AG04450 (cell line): ENCODE results near the gene BCAR3. TPM values are rescaled to one million over a fixed set of nuclear protein-coding genes. Genes with fewer than 3 reads are reported as not detected.

Source experiments
- CTCF ChIA-PET: fragments of 300-600, 350-600 bp; formaldehyde crosslinking; extraction: SDS; loops from one replicate; lab custom pipeline; 2022; ENCODE audit warnings: antibody characterized with exemption, inconsistent platforms; lab: Charles Lee
- POLR2A ChIA-PET: fragments of 350-600 bp; formaldehyde crosslinking; extraction: SDS; loops from one replicate; lab custom pipeline; 2021; ENCODE audit warnings: antibody characterized with exemption, inconsistent platforms; lab: Yijun Ruan, JAX
- DNase-seq: peaks from one replicate; pipeline ENCODE4 v3.0.0-alpha.2; 2011; ENCODE audit warnings: low read depth, low spot score
- H3K27ac ChIP-seq: one replicate; pipeline ENCODE4 v1.5.1; 2012; ENCODE audit warnings: low read depth, low read length, control low read depth
- H3K27me3 ChIP-seq: one replicate; pipeline ENCODE4 v1.6.0; 2012; ENCODE audit warnings: low read length; ENCODE audit not compliant: control insufficient read depth, insufficient read depth
- H3K4me3 ChIP-seq: 2 replicates; pipeline ENCODE4 v1.5.1; 2011; ENCODE audit warnings: mild to moderate bottlenecking, low read depth, low read length, control low read depth
- H3K9me3 ChIP-seq: 2 replicates; pipeline ENCODE4 v1.5.1; 2012; ENCODE audit warnings: low read length; ENCODE audit not compliant: control insufficient read depth, insufficient read depth
- polyA plus RNA-seq: library from polyadenylated mRNA; depleted of rRNA; stranded (reverse); fragments of >200 nt; gene quantifications from 2 replicates; pipeline ENCODE4 v1.2.3, GENCODE V29; 2011
- TF ChIP-seq, protein P1 (sequence below): IDR thresholded peaks from 2 replicates; pipeline ENCODE4 v1.5.1; 2011; ENCODE audit warnings: low read depth, low read length, control low read depth, inconsistent platforms

The BCAR3 gene
- polyA plus RNA-seq, 1 experiment, result 20.6 TPM

DNA sequence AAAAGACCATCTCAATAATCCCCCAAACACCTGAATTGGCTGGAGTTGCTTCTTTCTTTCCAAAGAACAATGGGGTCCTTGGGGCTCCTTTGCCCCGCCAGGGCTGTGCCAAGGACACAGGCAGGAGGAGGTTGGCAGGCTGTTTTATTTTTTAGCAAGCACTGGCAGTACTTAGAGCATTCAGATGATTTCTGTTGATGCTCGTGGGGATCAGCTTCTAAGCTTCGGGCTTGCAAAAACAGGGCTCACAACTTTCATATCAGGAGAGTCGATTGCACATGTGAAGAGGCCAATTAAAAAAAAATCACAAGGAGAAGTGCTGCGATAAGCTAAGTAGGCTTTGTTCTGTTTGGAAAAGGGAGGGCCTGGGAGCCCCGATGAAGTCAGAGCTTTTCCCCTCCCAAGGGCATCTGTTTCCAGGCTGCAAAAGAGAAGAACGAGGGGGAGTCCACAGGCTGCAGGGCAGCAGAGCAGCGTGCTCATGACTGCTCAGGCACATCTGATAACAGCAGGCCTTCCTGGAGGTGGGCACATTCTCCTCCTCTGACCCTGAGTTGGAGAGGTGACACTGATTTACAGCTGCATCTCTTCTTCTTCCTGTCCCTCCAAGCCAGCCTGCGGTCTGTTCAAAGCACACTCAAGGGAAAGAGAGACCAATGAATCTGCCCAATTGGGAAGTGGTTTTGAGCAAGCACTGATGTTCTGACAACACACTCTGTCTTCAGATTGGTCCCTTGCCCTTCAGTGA lies 27.3 kb upstream of the BCAR3 start:
- H3K9me3 ChIP-seq, result no peaks in the 10 kb centered on the region
- no peak overlapping the region for H3K27ac ChIP-seq
- TF ChIP-seq, protein P1, sequence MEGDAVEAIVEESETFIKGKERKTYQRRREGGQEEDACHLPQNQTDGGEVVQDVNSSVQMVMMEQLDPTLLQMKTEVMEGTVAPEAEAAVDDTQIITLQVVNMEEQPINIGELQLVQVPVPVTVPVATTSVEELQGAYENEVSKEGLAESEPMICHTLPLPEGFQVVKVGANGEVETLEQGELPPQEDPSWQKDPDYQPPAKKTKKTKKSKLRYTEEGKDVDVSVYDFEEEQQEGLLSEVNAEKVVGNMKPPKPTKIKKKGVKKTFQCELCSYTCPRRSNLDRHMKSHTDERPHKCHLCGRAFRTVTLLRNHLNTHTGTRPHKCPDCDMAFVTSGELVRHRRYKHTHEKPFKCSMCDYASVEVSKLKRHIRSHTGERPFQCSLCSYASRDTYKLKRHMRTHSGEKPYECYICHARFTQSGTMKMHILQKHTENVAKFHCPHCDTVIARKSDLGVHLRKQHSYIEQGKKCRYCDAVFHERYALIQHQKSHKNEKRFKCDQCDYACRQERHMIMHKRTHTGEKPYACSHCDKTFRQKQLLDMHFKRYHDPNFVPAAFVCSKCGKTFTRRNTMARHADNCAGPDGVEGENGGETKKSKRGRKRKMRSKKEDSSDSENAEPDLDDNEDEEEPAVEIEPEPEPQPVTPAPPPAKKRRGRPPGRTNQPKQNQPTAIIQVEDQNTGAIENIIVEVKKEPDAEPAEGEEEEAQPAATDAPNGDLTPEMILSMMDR, result no peak
- no peaks in the 10 kb centered on the region for H3K27me3 ChIP-seq
- DNase-seq, result no peak
- POLR2A ChIA-PET, result no interaction called here
- CTCF ChIA-PET, result interaction anchor here (0.9 kb wide), 1 partner anchor 79 kb away, joined by 3 read pairs; no protein-coding TSS in a partner anchor
- H3K4me3 ChIP-seq, result no peak overlapping the region

GRCh38 chr1:93707956-93708355 lies 26.3 kb upstream of the BCAR3 start:
- H3K4me3 ChIP-seq, result no peak overlapping the region
- TF ChIP-seq, protein P1, result no peak
- ChIA-PET POLR2A (no interaction called here), CTCF (no interaction called here)
- no peak for DNase-seq
- H3K27ac ChIP-seq, result no peak overlapping the region
- no peaks in the 10 kb centered on the region for H3K27me3 ChIP-seq
- H3K9me3 ChIP-seq, result no peaks in the 10 kb centered on the region

GRCh38 chr1:93705892-93706500 lies 24.4 kb upstream of the BCAR3 start:
- TF ChIP-seq, protein P1, result no peak
- H3K27ac ChIP-seq, result no peak overlapping the region
- H3K27me3 ChIP-seq, result no peaks in the 10 kb centered on the region
- CTCF ChIA-PET, result interaction anchor here (1.1 to 1.4 kb wide), 2 partner anchors 77 to 139 kb away, joined by 3 to 4 read pairs; no protein-coding TSS in a partner anchor
- POLR2A ChIA-PET, result no interaction called here
- no peak overlapping the region for H3K4me3 ChIP-seq
- peaks cover 3% of the 10 kb centered on the region; the same call in 1 of the 2 replicates for H3K9me3 ChIP-seq
- no peak for DNase-seq

GRCh38 chr1:93704052-93704451 lies 22.4 kb upstream of the BCAR3 start:
- CTCF ChIA-PET, result interaction anchor here (1.2 kb wide), 1 partner anchor 9 kb away, joined by 3 read pairs; no protein-coding TSS in a partner anchor
- H3K27ac ChIP-seq, result no peak overlapping the region
- POLR2A ChIA-PET, result no interaction called here

More at GRCh38 chr1:93704052-93704451, 22.4 kb upstream of the BCAR3 start:
- TF ChIP-seq, protein P1, result no peak
- no peak for DNase-seq
- Histone ChIP-seq H3K4me3 (no peak overlapping the region), H3K9me3 (peaks cover 3% of the 10 kb centered on the region; the same call in 1 of the 2 replicates), H3K27me3 (no peaks in the 10 kb centered on the region)
